GM20000 (cell line): Measurements from ENCODE around the gene CCDC120.
A peak's percentile ranks its signal among the peaks of the same experiment; 100 is the strongest.

Source experiments
- DNase-seq: peaks from one replicate; pipeline ENCODE4 v3.0.0; 2012; ENCODE audit warnings: low spot score
- CTCF ChIP-seq: IDR thresholded peaks from 2 replicates; pipeline ENCODE4 v1.5.1; 2012; ENCODE audit warnings: mild to moderate bottlenecking, control low read depth; ENCODE audit errors: extremely low read depth, missing control alignments

CCDC120 gene

GRCh38 chrX:49079489-49080428 is 21.0 kb downstream of the CCDC120 start, which contains the start of gene WDR45:
Gene WDR45 (minus strand): TSS chrX:49079887. CDS start chrX:49078095, 1,792 bp downstream.
- TF ChIP-seq CTCF, result no peak
- DNase-seq, result peak; percentile 77

- no peak for DNase-seq
- no peak for TF ChIP-seq CTCF
Observed at GRCh38 chrX:49082271-49082871, 23.6 kb downstream of the CCDC120 start.

GRCh38 chrX:49089553-49089952 is 30.8 kb downstream of the CCDC120 start:
- no peak for TF ChIP-seq CTCF
- no peak for DNase-seq

GRCh38 chrX:49096419-49096818 is 37.6 kb downstream of the CCDC120 start:
- no peak for DNase-seq
- TF ChIP-seq CTCF, result no peak

GRCh38 chrX:49100704-49101628 is 42.2 kb downstream of the CCDC120 start:
- DNase-seq, result peak; percentile 95
- no peak for TF ChIP-seq CTCF

GRCh38 chrX:49101629-49101984 is 42.8 kb downstream of the CCDC120 start:
- no peak for TF ChIP-seq CTCF
- DNase-seq, result no peak
